ENCODE measurements around the gene SLC22A31. TPM values are rescaled to one million over a fixed set of nuclear protein-coding genes. Genes with fewer than 3 reads are reported as not detected.

The SLC22A31 gene
- total RNA-seq, 1 experiment from 2014 or later: 6.7 TPM

- no peaks in the 10 kb centered on the region for H3K27me3 Mint-ChIP-seq (ENCODE audit: insufficient read depth, unreplicated experiment)
- peaks cover 26% of the 10 kb centered on the region for H3K9me3 ChIP-seq
These were observed 50.1 kb downstream of the SLC22A31 start for GRCh38 chr16:89150090-89150835.

DNA sequence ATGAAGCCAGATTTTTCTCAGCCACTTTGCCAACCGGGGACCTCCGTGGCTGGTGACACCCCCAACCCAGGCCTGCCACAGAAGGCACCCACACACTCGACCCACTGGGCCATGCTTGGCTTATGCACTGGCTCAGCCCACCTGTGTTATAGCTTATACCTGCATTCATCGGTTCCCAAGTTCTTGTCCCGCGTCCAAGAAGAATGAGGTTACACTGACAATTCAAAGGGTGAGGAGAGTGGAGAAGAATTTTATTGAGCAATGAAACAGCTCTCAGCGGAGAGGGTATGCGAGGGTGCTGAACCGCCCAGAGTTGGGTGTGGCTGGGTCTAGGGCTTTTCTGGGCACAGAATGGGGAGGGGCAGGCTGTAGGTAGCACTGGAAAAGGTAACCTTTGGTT, 51.0 kb downstream of the SLC22A31 start:
- H3K9me3 Mint-ChIP-seq (ENCODE audit: unreplicated experiment): peaks cover 31% of the 10 kb centered on the region
- no peak overlapping the region for H3K27ac Mint-ChIP-seq (ENCODE audit: unreplicated experiment)
- TF ChIP-seq CTCF (IDR thresholded peaks at IDR 0.05; ENCODE audit: insufficient read depth in 1 of 2, low read depth in 1 of 2, low read length in 1 of 2, severe bottlenecking in 1 of 2, unreplicated experiment in 1 of 2): no peak
- H3K4me1 Mint-ChIP-seq (ENCODE audit: low read depth, unreplicated experiment): no peaks in the 10 kb centered on the region
- POLR2A ChIA-PET: no interaction called here
- Histone ChIP-seq H3K36me3 (ENCODE audit: control insufficient read depth, insufficient read depth, low read length) (peaks cover 7% of the 10 kb centered on the region), H3K4me1 (peaks cover 7% of the 10 kb centered on the region; the same call in 1 of the 2 replicates), H3K27me3 (replicated peaks; ENCODE audit: control insufficient read depth, insufficient read depth, low read length) (no peaks in the 10 kb centered on the region), H3K9me3 (peaks cover 26% of the 10 kb centered on the region), H3K4me3 (ENCODE audit: low read depth, low read length) (no peak overlapping the region)
- BruUV-seq (replicated peaks): no TSS peak
- no peak overlapping the region for H3K4me3 Mint-ChIP-seq (ENCODE audit: unreplicated experiment)
- H3K36me3 Mint-ChIP-seq (ENCODE audit: insufficient read depth, unreplicated experiment): peaks cover 77% of the 10 kb centered on the region
- CTCF ChIA-PET: no interaction called here
- DNase-seq: peak in 1 of 2 experiments; percentile 32
- H3K27me3 Mint-ChIP-seq (ENCODE audit: insufficient read depth, unreplicated experiment): no peaks in the 10 kb centered on the region
- intact Hi-C loops (cut with micrococcal nuclease; ENCODE audit: unreplicated experiment): no loop called here

More at GRCh38 chr16:89150090-89150835, 50.1 kb downstream of the SLC22A31 start:
- Mint-ChIP-seq H3K27ac (ENCODE audit: unreplicated experiment) (no peak overlapping the region), H3K9me3 (ENCODE audit: unreplicated experiment) (peaks cover 31% of the 10 kb centered on the region), H3K36me3 (ENCODE audit: insufficient read depth, unreplicated experiment) (peaks cover 84% of the 10 kb centered on the region), H3K4me1 (ENCODE audit: low read depth, unreplicated experiment) (no peaks in the 10 kb centered on the region), H3K4me3 (ENCODE audit: unreplicated experiment) (no peak overlapping the region)
- no peak for TF ChIP-seq CTCF (IDR thresholded peaks at IDR 0.05; ENCODE audit: insufficient read depth in 1 of 2, low read depth in 1 of 2, low read length in 1 of 2, severe bottlenecking in 1 of 2, unreplicated experiment in 1 of 2)
- BruUV-seq (replicated peaks): no TSS peak
- no peak for DNase-seq
- Histone ChIP-seq H3K27me3 (replicated peaks; ENCODE audit: control insufficient read depth, insufficient read depth, low read length) (no peaks in the 10 kb centered on the region), H3K4me3 (ENCODE audit: low read depth, low read length) (no peak overlapping the region), H3K4me1 (peaks cover 7% of the 10 kb centered on the region; the same call in 1 of the 2 replicates), H3K36me3 (ENCODE audit: control insufficient read depth, insufficient read depth, low read length) (peaks cover 7% of the 10 kb centered on the region)
- CTCF ChIA-PET: no interaction called here
- intact Hi-C loops (cut with micrococcal nuclease; ENCODE audit: unreplicated experiment): no loop called here
- POLR2A ChIA-PET: no interaction called here

GRCh38 chr16:89147085-89147817, 53.1 kb downstream of the SLC22A31 start:
- H3K9me3 Mint-ChIP-seq (ENCODE audit: unreplicated experiment): peaks cover 31% of the 10 kb centered on the region
- no peaks in the 10 kb centered on the region for H3K4me1 Mint-ChIP-seq (ENCODE audit: low read depth, unreplicated experiment)
- Histone ChIP-seq H3K36me3 (ENCODE audit: control insufficient read depth, insufficient read depth, low read length) (peaks cover 7% of the 10 kb centered on the region), H3K27me3 (replicated peaks; ENCODE audit: control insufficient read depth, insufficient read depth, low read length) (no peaks in the 10 kb centered on the region), H3K4me3 (ENCODE audit: low read depth, low read length) (no peak overlapping the region), H3K9me3 (peaks cover 26% of the 10 kb centered on the region), H3K4me1 (no peaks in the 10 kb centered on the region)
- BruUV-seq (replicated peaks): no TSS peak
- POLR2A ChIA-PET: no interaction called here
- no peak overlapping the region for H3K27ac Mint-ChIP-seq (ENCODE audit: unreplicated experiment)
- TF ChIP-seq CTCF (IDR thresholded peaks at IDR 0.05; ENCODE audit: insufficient read depth in 1 of 2, low read depth in 1 of 2, low read length in 1 of 2, severe bottlenecking in 1 of 2, unreplicated experiment in 1 of 2): no peak
- no peak overlapping the region for H3K4me3 Mint-ChIP-seq (ENCODE audit: unreplicated experiment)
- no peaks in the 10 kb centered on the region for H3K27me3 Mint-ChIP-seq (ENCODE audit: insufficient read depth, unreplicated experiment)
- peaks cover 71% of the 10 kb centered on the region for H3K36me3 Mint-ChIP-seq (ENCODE audit: insufficient read depth, unreplicated experiment)
- DNase-seq: no peak
- intact Hi-C loops (cut with micrococcal nuclease; ENCODE audit: unreplicated experiment): no loop called here
- CTCF ChIA-PET: no interaction called here
